Activated gamma-delta T cell treated with Interleukin-2 at 50 U/mL for 16 hours (primary cell): ENCODE data around the gene RPTOR.

ENCODE experiments used
- DNase-seq: peaks from one replicate; pipeline ENCODE4 v3.0.0-alpha.2; 2020

The RPTOR gene

GRCh38 chr17:80855196-80855947 is 310.7 kb downstream of the RPTOR start:
- DNase-seq, result no peak

- peak; percentile 61 for DNase-seq
Measured at GRCh38 chr17:80855948-80856862, 311.6 kb downstream of the RPTOR start.

GRCh38 chr17:80856863-80857755 is 312.5 kb downstream of the RPTOR start:
- DNase-seq, result no peak

GRCh38 chr17:80857756-80858171 is 313.1 kb downstream of the RPTOR start:
- DNase-seq, result no peak

GRCh38 chr17:80858301-80859001 is 313.8 kb downstream of the RPTOR start:
- no peak for DNase-seq

GRCh38 chr17:80859002-80859941 is 314.6 kb downstream of the RPTOR start:
- no peak for DNase-seq

GRCh38 chr17:80860101-80860671 is 315.5 kb downstream of the RPTOR start:
- no peak for DNase-seq

- no peak for DNase-seq
Measured at GRCh38 chr17:80860703-80861417, 316.2 kb downstream of the RPTOR start.

GRCh38 chr17:80861418-80861815 is 316.8 kb downstream of the RPTOR start:
- DNase-seq, result no peak

GRCh38 chr17:80861892-80862291 is 317.3 kb downstream of the RPTOR start:
- DNase-seq, result peak; percentile 42

- DNase-seq, result no peak
Measured at GRCh38 chr17:80862481-80862961, 317.9 kb downstream of the RPTOR start.

GRCh38 chr17:80862978-80863377 is 318.3 kb downstream of the RPTOR start:
- DNase-seq, result no peak

GRCh38 chr17:80863626-80864025 is 319.0 kb downstream of the RPTOR start:
- DNase-seq, result no peak

- DNase-seq, result no peak
Measured at GRCh38 chr17:80864751-80865150, 320.1 kb downstream of the RPTOR start.

- peak; percentile 61 for DNase-seq
Measured at GRCh38 chr17:80866050-80866793, 321.6 kb downstream of the RPTOR start.

- no peak for DNase-seq
Measured at GRCh38 chr17:80868022-80868609, 323.5 kb downstream of the RPTOR start.

GRCh38 chr17:80869481-80870145 is 325.0 kb downstream of the RPTOR start:
- DNase-seq, result no peak

- DNase-seq, result no peak
Measured at GRCh38 chr17:80870401-80870800, 325.8 kb downstream of the RPTOR start.
